WTC11 (cell line): Measurements from ENCODE around the gene AMER2.

ENCODE experiments used
- JUN ChIP-seq: sonication (generic); formaldehyde crosslinking; IDR thresholded peaks from 2 replicates; pipeline ENCODE4 v1.8.0; 2023; ENCODE audit warnings: mild to moderate bottlenecking, missing genetic modification reagents
- NR3C1 ChIP-seq: sonication (generic); formaldehyde crosslinking; conservative IDR thresholded peaks from 2 replicates; pipeline ENCODE4 v1.8.1; 2023; ENCODE audit warnings: low read depth, mild to moderate bottlenecking, missing genetic modification reagents

DNA sequence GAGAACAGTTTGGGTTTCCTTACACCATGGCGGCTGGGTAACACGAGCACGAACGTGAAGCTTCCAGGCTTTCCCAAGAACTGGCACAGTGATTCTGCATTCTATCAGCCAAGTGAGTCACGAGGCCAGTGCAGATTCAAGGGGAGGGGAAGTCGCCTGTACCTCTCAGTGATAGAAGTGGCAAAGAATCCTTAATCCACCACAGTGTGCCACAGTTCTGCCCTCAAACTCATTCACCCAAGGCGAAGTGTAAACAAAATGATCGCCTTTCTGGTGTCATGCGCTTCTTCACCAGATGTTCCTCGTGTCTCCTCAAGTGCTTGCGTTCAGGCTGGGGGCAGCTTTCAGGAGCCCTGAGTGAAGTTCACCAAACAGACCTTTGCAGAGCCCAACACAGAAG, 24.9 kb upstream of the AMER2 start:
- no peak for TF ChIP-seq JUN (CRISPR knock-in tag)
- TF ChIP-seq NR3C1 (CRISPR knock-in tag): no peak
